ENCODE data around the gene KLK12. TPM values are rescaled to one million over a fixed set of nuclear protein-coding genes. Genes with fewer than 3 reads are reported as not detected.
"Not testable (repeated sequence)": the region's sequence is repeated elsewhere in the genome, so short reads cannot be mapped to it uniquely, and the experiment has no call there.

Gene KLK12
- total and polyA plus RNA-seq, 2 experiments from 2014 or later = not detected

DNA sequence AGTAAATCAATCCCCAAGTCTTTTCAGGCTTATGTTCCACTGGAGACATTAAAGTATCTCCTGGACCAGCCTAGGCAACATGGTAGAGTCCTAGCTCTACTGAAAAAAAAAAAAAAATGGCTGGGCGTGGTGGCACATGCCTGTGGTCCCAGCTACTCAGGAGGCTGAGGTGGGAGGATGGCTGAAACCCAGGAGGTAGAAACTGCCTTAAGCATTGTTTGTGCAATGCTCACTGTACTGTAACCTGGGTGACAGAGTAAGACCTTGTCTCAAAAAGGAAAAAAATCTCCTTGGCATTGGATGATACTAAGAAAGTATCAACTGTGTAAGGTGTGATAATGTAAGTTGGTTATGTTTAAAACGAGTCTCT is 42.2 kb downstream of the KLK12 start:
- no peaks in the 10 kb centered on the region for H3K79me2 ChIP-seq (ENCODE audit: insufficient read depth)
- no peak overlapping the region for H3K27ac ChIP-seq
- no peak overlapping the region for H3K4me3 ChIP-seq
- H3K9ac ChIP-seq = no peak overlapping the region
- H3K9me2 ChIP-seq (ENCODE audit: insufficient read depth) = no peaks in the 10 kb centered on the region
- no peaks in the 10 kb centered on the region for H4K20me1 ChIP-seq (ENCODE audit: insufficient read depth)
- no peaks in the 10 kb centered on the region for H3K36me3 ChIP-seq (ENCODE audit: low read depth)
- no peak for DNase-seq
- TF ChIP-seq EZH2phosphoT487 (IDR thresholded peaks at IDR 0.05; ENCODE audit: insufficient read depth, low read depth) (no peak), EZH2 (IDR thresholded peaks at IDR 0.05; ENCODE audit: insufficient read depth, poor library complexity, severe bottlenecking) (no peak)
- in situ Hi-C loops (cut with MboI) = no loop called here
- no peaks in the 10 kb centered on the region for H3K9me3 ChIP-seq (ENCODE audit: low read depth)
- no peak overlapping the region for H2AFZ ChIP-seq
- 7 to 9% methylated on average over 2 of the region's 2 CpGs for WGBS, 2 experiments (ENCODE audit: low coverage in 1 of 2, low lambda C conversion rate in 2 of 2, missing lambda C conversion rate in 2 of 2)
- no peaks in the 10 kb centered on the region for H3K4me1 ChIP-seq (ENCODE audit: insufficient read depth)
- H3F3A ChIP-seq (ENCODE audit: insufficient read depth) = no peaks in the 10 kb centered on the region
- H3K4me2 ChIP-seq (ENCODE audit: unreplicated experiment) = no peak overlapping the region
- H3K27me3 ChIP-seq (replicated peaks; ENCODE audit: insufficient read depth) = no peaks in the 10 kb centered on the region

DNA sequence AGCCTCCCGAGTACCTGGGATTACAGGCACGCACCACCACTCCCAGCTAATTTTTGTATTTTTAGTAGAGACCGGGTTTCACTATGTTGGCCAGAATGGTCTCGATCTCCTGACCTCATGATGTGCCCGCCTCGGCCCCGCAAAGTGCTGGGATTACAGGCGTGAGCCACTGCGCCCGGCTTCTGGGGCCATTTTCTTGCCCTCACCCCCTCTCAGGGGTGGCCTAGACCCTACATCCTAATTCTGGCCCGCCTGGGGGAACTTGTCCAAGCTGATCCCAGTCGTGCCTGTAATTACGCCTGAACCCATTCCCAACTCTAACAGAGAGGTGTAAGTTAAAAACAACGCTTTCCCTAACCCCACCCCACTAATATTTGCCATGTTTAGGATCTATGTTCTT is 50.4 kb downstream of the KLK12 start:
- H3K27ac ChIP-seq; H3K27me3 ChIP-seq (replicated peaks; ENCODE audit: insufficient read depth); H3K9me3 ChIP-seq (ENCODE audit: low read depth); H3K36me3 ChIP-seq (ENCODE audit: low read depth); H3K4me2 ChIP-seq (ENCODE audit: unreplicated experiment); H3K4me1 ChIP-seq (ENCODE audit: insufficient read depth); DNase-seq; in situ Hi-C loops (cut with MboI); H2AFZ ChIP-seq; H4K20me1 ChIP-seq (ENCODE audit: insufficient read depth); H3K4me3 ChIP-seq; H3K9me2 ChIP-seq (ENCODE audit: insufficient read depth); H3K79me2 ChIP-seq (ENCODE audit: insufficient read depth); H3K9ac ChIP-seq; H3F3A ChIP-seq (ENCODE audit: insufficient read depth): not testable (repeated sequence)
- WGBS, 2 experiments (ENCODE audit: low coverage in 1 of 2, low lambda C conversion rate in 2 of 2, missing lambda C conversion rate in 2 of 2) = 67 to 69% methylated on average over 14 of the region's 14 CpGs

DNA sequence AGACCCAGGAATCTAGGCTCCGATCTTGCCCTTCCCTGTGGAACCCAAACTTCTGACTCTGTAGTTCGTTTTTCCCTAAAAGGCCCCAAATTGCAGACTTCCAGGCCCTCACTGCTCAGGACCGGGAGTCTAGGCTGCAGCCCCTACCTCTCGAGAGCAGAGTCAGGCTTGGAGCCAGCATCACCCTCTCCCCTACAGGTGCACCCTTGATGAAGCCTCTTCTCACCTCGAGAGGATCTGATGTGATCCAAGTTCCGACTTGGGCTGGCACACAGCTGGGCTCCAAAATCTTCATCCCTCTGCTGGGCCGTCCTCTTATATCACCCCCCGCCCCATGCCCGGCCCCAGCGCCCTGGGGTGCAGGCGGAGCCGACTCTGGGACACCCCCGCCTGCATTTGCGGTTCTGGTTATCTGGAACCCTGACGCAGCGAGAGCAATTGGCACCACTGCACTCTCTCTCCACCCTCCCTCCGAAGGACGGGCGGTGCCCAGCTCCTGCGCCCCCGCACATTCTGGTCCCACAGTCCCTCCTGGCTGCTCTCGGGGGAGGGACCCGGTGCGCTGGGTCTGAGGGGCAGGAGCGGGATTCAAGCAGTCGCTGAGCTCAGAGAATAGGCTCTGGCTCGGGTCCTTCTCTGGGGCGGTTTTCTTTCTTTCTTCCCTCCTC is 51.0 kb downstream of the KLK12 start, which contains the start of gene KLK7:
KLK7 (minus strand) TSS at position 293 of the 668 bp plus-strand sequence. CDS start 1,518 bp downstream, outside the sequence.
- Histone ChIP-seq H3K36me3 (ENCODE audit: low read depth) (no peaks in the 10 kb centered on the region), H3K9ac (no peak within 1 kb of the TSS), H3K9me2 (ENCODE audit: insufficient read depth) (no peaks in the 10 kb centered on the region), H3K79me2 (ENCODE audit: insufficient read depth) (no peaks in the 10 kb centered on the region), H3K4me3 (no peak within 1 kb of the TSS), H3K4me1 (ENCODE audit: insufficient read depth) (no peaks in the 10 kb centered on the region), H3K27ac (no peak within 1 kb of the TSS), H4K20me1 (ENCODE audit: insufficient read depth) (no peaks in the 10 kb centered on the region), H3K4me2 (ENCODE audit: unreplicated experiment) (no peak within 1 kb of the TSS), H2AFZ (no peak within 1 kb of the TSS), H3K9me3 (ENCODE audit: low read depth) (no peaks in the 10 kb centered on the region), H3F3A (ENCODE audit: insufficient read depth) (no peaks in the 10 kb centered on the region), H3K27me3 (replicated peaks; ENCODE audit: insufficient read depth) (no peaks in the 10 kb centered on the region; the same call in 1 of the 2 replicates)
- in situ Hi-C loops (cut with MboI) = no loop called here
- 7 to 8% methylated on average over 25 to 28 of the region's 28 CpGs for WGBS, 2 experiments (ENCODE audit: low coverage in 1 of 2, low lambda C conversion rate in 2 of 2, missing lambda C conversion rate in 2 of 2)
- TF ChIP-seq EZH2phosphoT487 (IDR thresholded peaks at IDR 0.05; ENCODE audit: insufficient read depth, low read depth) (no peak), EZH2 (IDR thresholded peaks at IDR 0.05; ENCODE audit: insufficient read depth, poor library complexity, severe bottlenecking) (no peak)
- no peak for DNase-seq

DNA sequence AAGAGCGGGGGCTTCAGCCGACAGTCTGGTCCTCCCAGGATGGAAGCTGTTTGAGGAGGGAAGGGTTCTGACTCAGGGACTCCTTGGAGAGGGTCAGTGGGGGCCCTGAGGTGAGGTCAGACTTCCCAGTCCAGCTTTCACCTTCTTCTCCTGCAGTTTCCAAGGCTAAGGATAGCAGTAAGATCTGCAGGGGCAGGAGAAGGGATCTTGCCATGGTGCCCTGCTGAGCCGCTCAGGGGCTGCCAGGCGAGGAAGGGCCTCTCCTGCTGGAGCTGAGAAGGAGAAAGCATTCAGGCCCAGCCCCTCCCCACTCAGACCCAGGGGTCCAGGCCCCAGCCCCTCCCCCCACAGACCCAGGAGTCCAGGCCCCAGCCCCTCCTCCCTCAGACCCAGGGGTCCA is 52.6 kb downstream of the KLK12 start:
- no peaks in the 10 kb centered on the region for H3K36me3 ChIP-seq (ENCODE audit: low read depth)
- no peak for TF ChIP-seq EZH2 (IDR thresholded peaks at IDR 0.05; ENCODE audit: insufficient read depth, poor library complexity, severe bottlenecking)
- H3K27ac ChIP-seq = no peak overlapping the region
- no peaks in the 10 kb centered on the region for H3K4me1 ChIP-seq (ENCODE audit: insufficient read depth)
- H2AFZ ChIP-seq = no peak overlapping the region
- H3K79me2 ChIP-seq (ENCODE audit: insufficient read depth) = no peaks in the 10 kb centered on the region
- in situ Hi-C loops (cut with MboI) = no loop called here
- H4K20me1 ChIP-seq (ENCODE audit: insufficient read depth) = no peaks in the 10 kb centered on the region
- no peak for DNase-seq
- H3K9me2 ChIP-seq (ENCODE audit: insufficient read depth) = no peaks in the 10 kb centered on the region
- H3K4me3 ChIP-seq = no peak overlapping the region
- no peak overlapping the region for H3K9ac ChIP-seq
- H3K9me3 ChIP-seq (ENCODE audit: low read depth) = no peaks in the 10 kb centered on the region
- no peaks in the 10 kb centered on the region for H3F3A ChIP-seq (ENCODE audit: insufficient read depth)
- H3K4me2 ChIP-seq (ENCODE audit: unreplicated experiment) = no peak overlapping the region
- 48 to 52% methylated on average over 4 of the region's 4 CpGs for WGBS, 2 experiments (ENCODE audit: low coverage in 1 of 2, low lambda C conversion rate in 2 of 2, missing lambda C conversion rate in 2 of 2)
- no peaks in the 10 kb centered on the region; the same call in 1 of the 2 replicates for H3K27me3 ChIP-seq (replicated peaks; ENCODE audit: insufficient read depth)

All from GM23248 (cell line).